ENCODE data around the gene SCTR.
A peak's percentile ranks its signal among the peaks of the same experiment; 100 is the strongest.

SCTR gene

GRCh38 chr2:119523952-119524694 lies at the start of gene SCTR:
SCTR (minus strand) TSS chr2:119524483; CDS start chr2:119524226, 257 bp downstream.
- DNase-seq: no peak

- no peak for DNase-seq
Measured at GRCh38 chr2:119567292-119567691, 43.0 kb upstream of the SCTR start.

DNA sequence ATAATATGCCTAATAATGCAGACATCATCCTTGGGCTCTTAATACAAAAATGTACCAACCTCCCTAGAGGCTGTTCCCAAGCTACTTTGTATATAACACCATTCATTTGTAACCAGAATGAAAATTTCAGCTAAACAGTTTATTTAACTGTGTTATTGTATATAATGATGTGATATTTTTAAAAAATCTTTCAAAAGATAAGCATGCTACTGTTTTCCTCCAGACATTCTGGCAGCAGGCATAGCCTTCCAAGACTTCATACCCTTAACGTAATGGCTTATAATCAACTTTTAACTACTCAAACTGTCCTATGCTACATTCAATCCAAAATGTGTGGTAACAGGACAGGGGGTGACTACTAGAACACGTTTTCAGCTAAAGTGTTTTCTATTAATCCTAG lies 41.2 kb upstream of the SCTR start:
- no peak for DNase-seq

GRCh38 chr2:119553687-119554344 lies 29.5 kb upstream of the SCTR start:
- DNase-seq: no peak

DNA sequence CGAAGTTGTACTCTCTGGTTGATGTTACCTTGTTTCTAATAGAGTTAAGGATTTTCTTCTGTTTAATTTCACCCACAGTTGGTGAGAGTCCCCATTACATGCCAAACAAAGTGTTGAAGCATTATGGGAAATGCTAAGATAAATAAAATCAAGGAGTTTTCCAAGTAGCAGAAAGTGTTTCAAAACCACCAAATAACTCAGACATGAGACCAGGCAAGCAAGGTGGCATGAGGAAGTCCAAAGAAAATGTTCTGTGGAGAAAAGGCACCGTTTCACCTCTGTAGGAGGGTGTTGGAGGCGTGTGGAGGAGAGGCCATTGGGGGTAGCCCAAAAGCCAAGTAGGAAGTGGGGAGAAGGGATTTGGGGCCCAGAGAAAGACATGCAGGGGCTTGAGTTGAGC lies 28.6 kb upstream of the SCTR start:
- DNase-seq: no peak

DNA sequence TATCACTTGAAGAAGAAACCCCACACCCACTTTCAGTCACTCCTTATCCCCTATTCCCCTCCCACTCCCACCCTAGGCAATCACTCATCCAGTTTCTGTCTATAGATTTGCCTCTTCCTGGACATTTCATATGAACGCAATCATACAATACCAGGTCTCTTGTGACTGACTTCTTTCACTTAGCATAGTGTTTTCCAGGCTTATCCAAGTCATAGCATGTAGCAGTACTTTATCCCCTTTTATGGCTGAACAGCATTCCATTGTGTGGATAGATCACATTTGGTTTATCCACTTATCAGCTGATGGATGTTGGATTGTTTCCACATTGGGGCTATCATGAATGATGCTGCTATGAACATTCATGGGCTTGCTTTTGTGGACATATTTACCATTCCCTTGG lies 26.6 kb upstream of the SCTR start:
- no peak for DNase-seq

DNA sequence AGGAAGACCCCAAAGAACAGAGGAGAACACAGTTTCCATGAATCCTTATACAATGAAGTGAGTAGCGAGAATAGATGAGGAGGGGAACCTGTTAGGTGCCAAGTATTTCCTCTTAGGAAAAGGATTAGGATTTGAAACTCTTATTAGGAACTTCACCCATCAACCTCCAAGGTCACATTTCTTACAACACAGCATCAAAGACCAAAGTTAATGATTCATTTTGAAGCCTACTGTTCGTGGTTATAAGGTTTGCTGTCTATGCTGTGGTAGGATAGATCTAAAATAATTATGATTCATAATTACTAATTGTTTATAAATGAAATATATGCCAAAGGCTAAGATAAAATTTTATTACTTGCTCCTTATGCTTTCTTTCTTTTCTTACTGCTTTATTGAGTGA lies 26.1 kb upstream of the SCTR start:
- no peak for DNase-seq

- no peak for DNase-seq
Measured at GRCh38 chr2:119549241-119549640, 25.0 kb upstream of the SCTR start.

DNA sequence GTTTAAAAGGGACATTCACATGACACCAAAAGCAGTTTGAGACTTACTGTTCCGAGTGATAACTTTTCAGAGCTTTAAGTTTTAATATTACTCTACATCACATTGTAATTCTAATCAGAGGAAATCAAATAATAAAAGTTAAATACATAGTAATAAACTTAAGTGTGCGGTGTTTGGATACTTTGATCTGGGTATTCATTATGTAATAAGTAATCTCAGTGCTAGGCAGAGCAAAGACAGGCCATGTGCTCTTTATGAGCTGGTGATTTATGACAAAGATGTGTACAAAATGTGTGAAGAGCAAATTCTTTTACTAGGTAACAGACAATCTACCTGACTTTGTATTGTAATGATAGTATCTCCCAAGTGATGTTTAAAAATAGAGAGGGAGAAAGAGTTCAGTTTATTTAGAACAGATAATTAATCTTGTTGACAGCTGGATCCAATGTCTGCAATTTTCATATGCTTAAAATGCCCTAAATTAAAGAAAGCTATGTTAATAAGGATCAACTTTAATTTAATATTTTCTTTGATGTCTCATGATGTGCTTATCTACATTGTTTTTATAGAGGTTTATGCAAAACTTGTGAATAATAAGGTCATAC lies 24.3 kb upstream of the SCTR start:
- no peak for DNase-seq

- no peak for DNase-seq
Measured at GRCh38 chr2:119546447-119546767, 22.1 kb upstream of the SCTR start.

DNA sequence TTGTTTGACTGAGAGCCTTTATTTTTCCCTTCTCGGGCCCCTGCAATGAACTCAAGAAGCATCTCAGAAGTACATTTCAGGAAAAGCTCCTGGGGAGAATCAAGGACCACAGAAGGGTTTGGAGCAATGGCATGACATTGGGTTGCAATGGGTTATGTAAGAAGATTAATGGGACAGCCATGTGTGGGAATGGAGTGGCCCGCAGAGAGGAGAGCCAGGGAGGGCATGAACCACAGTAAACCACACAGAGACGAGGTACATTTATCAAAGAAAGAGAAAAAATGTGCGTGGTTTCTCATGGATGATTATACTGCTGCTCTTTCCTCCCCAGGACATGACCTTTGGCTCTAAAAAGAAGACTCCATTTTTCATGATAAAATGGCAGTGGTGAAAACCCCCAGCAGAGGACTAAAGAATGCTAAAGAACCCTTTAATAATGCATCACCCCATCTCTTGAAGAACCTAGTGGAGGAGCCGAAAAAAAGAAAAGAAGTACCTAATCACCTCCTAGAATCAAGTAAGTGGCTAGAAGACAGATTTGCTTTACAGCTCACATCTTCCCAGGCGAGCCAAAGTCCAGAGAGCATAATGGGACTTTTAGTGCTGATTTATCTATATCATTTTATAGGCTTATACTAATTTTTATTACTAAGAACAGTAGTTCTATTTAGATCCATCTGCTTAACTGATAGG lies 21.6 kb upstream of the SCTR start:
- no peak for DNase-seq

- no peak for DNase-seq
Measured at GRCh38 chr2:119544939-119545475, 20.7 kb upstream of the SCTR start.

DNA sequence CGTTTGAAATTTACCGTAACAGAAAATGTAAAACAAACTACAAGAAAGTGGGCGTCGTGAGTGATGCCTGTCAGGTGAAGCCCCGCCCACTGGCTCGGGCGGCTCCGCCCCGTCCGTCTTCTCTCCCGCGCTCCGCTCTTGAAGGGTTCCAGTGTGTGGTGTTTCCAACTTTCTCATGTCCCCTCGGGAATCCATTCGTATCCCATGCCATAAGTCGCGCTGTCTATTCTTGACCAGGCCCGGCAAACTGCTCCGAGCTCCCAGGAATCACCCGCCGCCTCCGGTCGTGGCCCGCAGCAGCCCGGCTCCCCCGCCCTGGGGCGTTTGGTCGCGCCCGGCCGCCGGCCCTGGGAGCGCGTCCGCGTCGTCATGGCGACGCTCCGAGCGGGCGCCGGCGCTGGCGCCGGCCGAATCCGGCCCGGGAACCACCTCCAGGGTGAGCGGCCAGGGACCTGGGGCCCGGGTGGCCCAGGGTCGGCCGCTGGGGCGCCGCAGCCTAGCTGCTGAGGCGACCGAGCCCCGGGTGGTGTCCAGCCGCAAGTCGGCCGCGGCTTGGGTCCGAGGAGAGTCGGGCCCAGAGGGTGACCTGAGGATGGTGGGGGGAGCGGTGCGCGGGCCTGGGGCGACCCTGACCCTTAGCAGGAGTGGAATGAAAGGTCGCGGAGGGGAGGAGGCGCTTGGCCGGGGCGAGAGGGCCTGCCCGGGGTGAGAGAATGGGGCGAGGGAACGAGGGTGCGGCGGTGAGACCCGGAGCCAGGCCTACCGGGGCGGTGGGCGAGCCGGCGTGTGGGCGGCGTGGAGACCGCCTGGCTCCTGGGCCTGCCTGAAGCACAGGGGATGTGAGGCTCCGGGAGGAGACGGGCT lies 20.0 kb upstream of the SCTR start, which contains the start of gene CFAP221:
TSS of gene CFAP221 (plus strand) at position 375 of the 864 bp plus-strand sequence. CDS start 1,683 bp downstream, outside the sequence.
- DNase-seq: peak; percentile 34

- DNase-seq: no peak
Measured at GRCh38 chr2:119541476-119541875, 17.2 kb upstream of the SCTR start.

DNA sequence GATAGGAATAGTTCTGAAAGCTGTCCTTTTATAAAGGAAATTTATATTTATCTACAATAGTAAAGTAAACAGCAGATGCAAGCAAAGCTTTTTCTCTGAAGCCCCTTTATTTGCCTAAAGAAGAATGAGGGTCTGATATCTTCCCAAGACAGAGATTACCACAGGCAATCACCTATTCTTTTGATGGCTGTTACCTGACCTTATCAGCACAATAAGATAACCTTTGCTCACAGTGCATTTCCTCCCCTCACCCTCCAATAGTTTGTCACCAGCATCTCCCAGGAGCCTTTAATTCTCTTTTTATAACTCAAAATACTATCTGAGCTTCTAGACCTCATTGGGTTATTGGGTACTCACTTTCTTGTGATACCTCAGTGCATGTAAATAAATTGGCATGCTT lies 13.5 kb upstream of the SCTR start:
- no peak for DNase-seq

DNA sequence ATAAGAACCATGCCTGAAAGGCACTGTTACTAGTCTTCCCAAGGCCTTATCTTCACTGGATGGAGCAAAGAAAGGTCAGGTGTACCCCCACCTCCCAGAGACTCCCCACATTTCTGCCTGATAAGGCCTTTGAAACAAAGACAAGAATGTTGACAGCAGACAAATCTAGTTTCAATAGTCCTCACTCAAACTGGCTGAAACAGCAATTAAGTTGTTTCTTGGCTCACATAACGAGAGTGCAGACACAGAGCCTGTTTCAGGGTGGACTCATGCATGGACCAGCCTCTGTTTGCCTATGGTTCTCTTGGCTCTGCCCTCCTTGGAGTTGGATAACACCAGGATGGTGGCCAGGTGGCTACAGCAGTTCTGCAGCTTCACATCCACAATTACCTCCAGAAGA lies 12.4 kb upstream of the SCTR start:
- DNase-seq: no peak

DNA sequence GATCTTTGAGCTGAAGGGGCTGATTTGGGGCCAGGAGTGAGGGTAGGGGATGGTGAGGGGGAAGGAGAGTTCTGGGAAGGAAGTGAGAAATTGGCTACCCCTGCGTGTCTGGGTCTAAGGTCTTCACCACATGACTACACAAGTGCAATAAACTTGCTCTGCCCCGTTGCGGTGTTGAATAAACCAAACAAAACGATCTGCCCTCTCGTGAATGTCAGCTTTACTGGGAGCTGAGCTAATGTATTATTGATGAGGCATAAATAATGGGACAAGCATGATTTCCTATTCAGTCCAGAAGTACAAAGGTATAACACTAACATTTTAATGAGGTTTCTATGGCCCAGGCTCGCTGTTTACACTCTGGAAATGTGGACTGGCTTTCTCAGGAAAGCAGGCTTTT lies 11.9 kb upstream of the SCTR start:
- no peak for DNase-seq

DNA sequence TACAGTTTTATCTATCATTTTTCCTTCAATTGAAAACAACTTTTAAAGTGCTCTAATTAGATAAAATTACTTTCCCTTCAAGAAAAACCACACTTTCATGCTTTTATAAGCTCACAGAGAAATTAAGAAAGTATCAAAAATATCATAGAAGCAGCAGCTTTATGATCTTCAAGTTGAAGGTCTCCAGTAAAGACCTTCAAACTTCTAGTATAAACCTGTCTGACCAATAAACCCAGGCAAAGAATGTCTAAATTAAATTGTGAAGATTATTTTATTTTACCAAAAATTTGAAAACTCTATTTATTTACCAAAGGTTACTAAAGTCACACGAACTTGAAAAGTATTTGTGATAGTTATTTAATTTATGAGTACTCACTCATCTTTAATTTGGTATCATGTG lies 9.3 kb upstream of the SCTR start:
- no peak for DNase-seq

DNA sequence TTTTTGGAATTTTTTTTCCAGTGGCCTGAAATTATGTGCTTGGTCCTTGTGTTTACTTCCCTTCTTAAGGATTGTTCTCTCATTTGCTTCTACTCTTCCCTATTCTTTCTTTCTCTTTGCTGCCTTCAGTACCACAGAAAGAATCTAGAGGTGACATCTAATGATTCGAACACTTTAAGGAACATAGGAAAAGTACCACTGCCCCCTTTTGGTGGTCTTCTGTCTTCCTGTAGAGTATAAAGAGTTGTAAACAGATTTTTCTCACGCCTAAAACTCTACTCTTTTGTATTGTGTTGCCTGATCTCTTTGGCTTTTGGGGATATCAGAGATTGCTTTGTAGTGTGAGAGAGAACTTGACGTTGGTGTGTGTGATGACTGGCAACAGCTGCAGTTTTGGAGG lies 7.0 kb upstream of the SCTR start:
- DNase-seq: no peak

- DNase-seq: no peak
Measured at GRCh38 chr2:119527999-119528398, 3.7 kb upstream of the SCTR start.

DNA sequence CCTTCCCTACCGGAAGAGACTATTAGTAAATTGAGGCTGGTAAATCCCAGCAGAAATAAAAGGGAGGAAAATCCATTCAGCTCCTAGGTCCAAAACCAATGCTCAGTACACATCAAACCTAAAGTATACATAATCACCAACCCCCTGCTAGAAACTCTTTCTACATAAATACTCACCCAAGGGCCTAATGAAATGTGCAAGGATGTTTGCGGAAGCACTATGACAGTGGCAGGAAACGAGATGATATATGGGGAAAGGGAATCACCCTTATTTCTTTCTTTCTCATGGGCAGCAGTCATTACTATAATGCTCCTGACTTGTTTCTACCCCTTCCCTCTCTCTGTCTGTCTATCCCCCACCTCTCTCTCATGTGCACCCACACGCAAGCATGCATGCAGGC lies 1.3 kb upstream of the SCTR start:
- DNase-seq: no peak

DNA sequence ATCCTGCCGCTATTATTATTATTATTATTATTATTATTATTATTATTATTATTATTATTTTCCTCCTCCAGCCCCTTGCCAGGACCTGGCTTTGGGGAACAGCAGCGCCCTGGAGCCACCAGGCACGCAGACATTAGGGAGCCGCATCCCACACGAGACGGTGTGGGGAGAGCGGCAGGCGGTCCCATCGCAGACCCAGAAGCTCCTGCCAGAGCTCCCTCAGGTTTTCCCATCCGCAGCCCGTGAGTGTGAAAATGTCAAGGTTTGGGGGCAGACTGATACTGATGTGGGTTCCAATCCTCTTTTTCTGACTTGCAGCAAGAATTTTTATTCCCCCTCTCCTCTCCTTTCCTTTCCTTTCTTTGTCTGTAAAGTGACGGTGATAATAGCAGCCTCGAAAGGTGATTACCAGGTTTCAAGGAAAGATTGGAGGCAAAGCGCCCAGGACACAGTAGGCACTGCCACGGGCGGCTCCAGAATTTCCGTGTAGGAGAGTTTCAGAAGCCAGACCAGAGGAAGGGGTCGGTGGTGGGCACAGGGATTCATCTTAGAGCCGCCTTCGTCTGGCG lies 816 bp downstream of the SCTR start:
- DNase-seq: no peak
